Mesodermal cell (in vitro differentiated cells): ENCODE results near the gene RFX2. TPM values are rescaled to one million over a fixed set of nuclear protein-coding genes. Genes with fewer than 3 reads are reported as not detected.
A peak's percentile ranks its signal among the peaks of the same experiment; 100 is the strongest.

Experiments
- H3K27ac ChIP-seq: 2 replicates; pipeline ENCODE4 v1.7.0; 2013; ENCODE audit warnings: mild to moderate bottlenecking, low read depth, low read length, moderate library complexity; ENCODE audit not compliant: severe bottlenecking
- H3K36me3 ChIP-seq: 2 replicates; pipeline ENCODE4 v1.7.1; 2013; ENCODE audit warnings: mild to moderate bottlenecking, low read length, moderate library complexity; ENCODE audit not compliant: control insufficient read depth, insufficient read depth
- H3K4me1 ChIP-seq: one replicate; pipeline ENCODE4 v1.7.1; 2013; ENCODE audit warnings: mild to moderate bottlenecking, low read length; ENCODE audit not compliant: insufficient read depth, control insufficient read depth, poor library complexity, severe bottlenecking
- H3K4me3 ChIP-seq: 2 replicates; pipeline ENCODE4 v1.7.0; 2013; ENCODE audit warnings: low read length, control low read depth, mild to moderate bottlenecking; ENCODE audit not compliant: insufficient read depth, poor library complexity, severe bottlenecking; ENCODE audit errors: extremely low read depth
- H3K9me3 ChIP-seq: 2 replicates; pipeline ENCODE4 v1.7.1; 2013; ENCODE audit warnings: mild to moderate bottlenecking, low read length, moderate library complexity; ENCODE audit not compliant: control insufficient read depth
- WGBS, 2 experiments: methylation state at CpG; one replicate each; pipeline ENCODE4 v1.1.5; 2013; ENCODE audit warnings: missing lambda C conversion rate in 2 of 2; ENCODE audit not compliant: insufficient coverage in 2 of 2; 5-methylcytosine and 5-hydroxymethylcytosine counted together
- polyA plus RNA-seq, 2 experiments: library from polyadenylated mRNA; stranded (reverse); fragments of 50-300 nt; gene quantifications; one replicate each; pipeline ENCODE4 v1.2.3, GENCODE V29; 2013

The RFX2 gene
- polyA plus RNA-seq (2013, experiment 1 of 2), result 7.6 TPM
- polyA plus RNA-seq (2013, experiment 2 of 2), result 5.1 TPM

DNA sequence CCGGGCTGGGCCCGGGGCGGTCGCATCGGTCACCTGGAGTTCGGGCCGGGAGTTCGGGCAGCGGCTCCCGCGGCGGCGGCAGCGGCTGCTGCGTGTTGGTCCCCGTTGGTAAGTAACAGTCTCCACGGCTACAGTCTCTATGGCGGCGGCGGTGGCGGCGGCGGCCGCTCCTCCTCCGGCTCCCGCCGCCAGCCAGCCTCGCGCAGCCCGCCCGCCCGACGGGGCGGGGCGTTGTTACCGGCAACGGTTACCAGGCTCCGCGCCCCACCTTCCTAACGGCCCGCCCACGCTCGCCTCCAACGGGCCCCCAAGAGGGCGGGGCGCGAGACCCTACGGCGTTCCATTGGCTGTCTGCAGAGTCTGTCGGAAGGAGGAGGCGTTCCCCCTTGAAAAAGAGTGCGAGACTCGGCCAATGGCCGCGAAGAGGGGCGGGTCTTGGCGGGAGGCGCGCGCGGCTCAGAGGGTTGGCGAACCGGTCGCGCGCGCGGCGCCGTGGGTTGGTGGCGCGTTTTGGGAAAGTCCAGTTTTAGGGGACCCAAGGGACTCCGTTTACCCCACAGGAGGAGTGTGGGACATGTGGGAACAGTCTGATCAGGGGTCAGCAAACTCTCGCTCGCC lies at the start of gene RFX2:
Gene RFX2, minus strand, starts transcription at position 141 of the 618 bp plus-strand sequence. CDS start 63,004 bp downstream, outside the sequence.
- Histone ChIP-seq H3K4me1 (peaks cover 9% of the 10 kb centered on the region), H3K4me3 (peak within 1 kb of the TSS; percentile 53), H3K36me3 (no peaks in the 10 kb centered on the region), H3K9me3 (no peaks in the 10 kb centered on the region), H3K27ac (no peak within 1 kb of the TSS)
- 0% methylated on average over 40 to 54 of the region's 75 CpGs for WGBS, 2 experiments

GRCh38 chr19:6156033-6156432 lies 45.7 kb upstream of the RFX2 start:
- Histone ChIP-seq H3K4me3 (no peak overlapping the region), H3K4me1 (no peaks in the 10 kb centered on the region), H3K27ac (no peak overlapping the region), H3K9me3 (peaks cover 5% of the 10 kb centered on the region), H3K36me3 (no peaks in the 10 kb centered on the region)
- 50 to 100% methylated on average over 1 to 2 of the region's 2 CpGs for WGBS, 2 experiments

DNA sequence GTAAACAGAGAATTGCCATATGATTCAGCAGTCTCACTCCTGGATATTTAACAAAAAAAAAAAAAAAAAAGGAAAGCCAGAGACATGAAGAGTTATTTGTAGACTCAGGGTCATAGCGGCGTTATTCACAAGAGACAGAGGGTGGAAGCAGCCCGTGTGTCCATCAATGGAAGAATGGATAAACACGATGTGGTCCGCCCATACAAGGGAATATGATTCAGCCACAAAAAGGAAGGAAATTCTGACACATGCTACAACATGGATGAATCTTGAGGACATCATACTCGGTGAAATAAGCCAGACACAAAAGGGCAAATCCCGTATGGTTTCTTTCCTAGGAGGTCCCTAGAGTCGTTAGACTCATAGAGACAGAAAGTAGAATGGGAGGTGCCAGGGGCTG lies 40.0 kb upstream of the RFX2 start:
- H3K4me3 ChIP-seq, result no peak overlapping the region
- H3K36me3 ChIP-seq, result no peaks in the 10 kb centered on the region
- H3K4me1 ChIP-seq, result no peaks in the 10 kb centered on the region
- no peak overlapping the region for H3K27ac ChIP-seq
- 90 to 91% methylated on average over 7 to 8 of the region's 8 CpGs for WGBS, 2 experiments
- H3K9me3 ChIP-seq, result no peaks in the 10 kb centered on the region

DNA sequence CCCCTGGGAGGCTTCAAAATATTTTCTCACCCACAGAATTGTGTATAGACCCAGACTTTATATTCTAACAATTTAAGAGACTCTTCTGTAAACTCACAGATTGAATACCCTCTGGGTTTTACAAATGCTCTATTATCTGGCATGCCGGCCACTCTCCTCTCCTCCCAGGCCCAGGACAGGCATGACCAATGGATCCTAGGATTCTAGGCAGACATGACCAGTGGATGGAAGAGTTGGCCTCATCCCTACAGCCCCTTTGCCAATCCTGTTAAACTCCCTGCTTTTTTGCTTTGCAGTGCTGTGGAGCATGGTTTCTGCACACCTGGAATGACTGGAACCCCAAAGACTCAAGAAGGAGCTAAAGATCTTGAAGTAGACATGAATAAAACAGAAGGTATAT lies 30.9 kb upstream of the RFX2 start:
- 44 to 89% methylated on average over 1 of the region's 1 CpG for WGBS, 2 experiments
- Histone ChIP-seq H3K4me3 (no peak overlapping the region), H3K36me3 (no peaks in the 10 kb centered on the region), H3K4me1 (no peaks in the 10 kb centered on the region), H3K9me3 (no peaks in the 10 kb centered on the region), H3K27ac (no peak overlapping the region)

DNA sequence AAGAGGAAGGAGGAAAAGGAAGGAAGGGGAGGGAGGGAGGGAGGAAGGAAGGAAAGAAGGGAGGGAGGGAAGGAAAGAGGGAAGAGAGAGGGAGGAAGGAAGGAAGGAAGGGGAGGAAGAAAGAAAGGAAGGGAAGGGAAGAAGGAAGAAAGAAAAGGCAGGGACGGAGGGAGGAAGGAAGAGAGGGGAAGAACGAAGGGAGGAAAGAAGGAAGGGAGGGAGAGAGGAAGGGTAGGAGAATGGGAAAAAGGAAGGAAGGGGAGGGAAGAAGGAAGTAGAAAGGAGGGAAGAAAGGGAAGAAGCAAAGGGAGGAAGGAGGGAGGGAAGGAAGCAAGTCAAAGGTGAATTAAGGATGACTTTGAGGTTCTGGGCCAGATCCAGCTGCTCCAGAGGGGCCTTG lies 28.2 kb upstream of the RFX2 start:
- Histone ChIP-seq H3K27ac (no peak overlapping the region), H3K9me3 (no peaks in the 10 kb centered on the region), H3K36me3 (no peaks in the 10 kb centered on the region), H3K4me1 (no peaks in the 10 kb centered on the region), H3K4me3 (no peak overlapping the region)
- WGBS, 2 experiments, result 82 to 85% methylated on average over 1 of the region's 2 CpGs

GRCh38 chr19:6138066-6138465 lies 27.8 kb upstream of the RFX2 start:
- Histone ChIP-seq H3K9me3 (no peaks in the 10 kb centered on the region), H3K4me1 (no peaks in the 10 kb centered on the region), H3K27ac (no peak overlapping the region), H3K36me3 (no peaks in the 10 kb centered on the region), H3K4me3 (no peak overlapping the region)
- WGBS, 2 experiments, result 65 to 70% methylated on average over 5 to 7 of the region's 7 CpGs

DNA sequence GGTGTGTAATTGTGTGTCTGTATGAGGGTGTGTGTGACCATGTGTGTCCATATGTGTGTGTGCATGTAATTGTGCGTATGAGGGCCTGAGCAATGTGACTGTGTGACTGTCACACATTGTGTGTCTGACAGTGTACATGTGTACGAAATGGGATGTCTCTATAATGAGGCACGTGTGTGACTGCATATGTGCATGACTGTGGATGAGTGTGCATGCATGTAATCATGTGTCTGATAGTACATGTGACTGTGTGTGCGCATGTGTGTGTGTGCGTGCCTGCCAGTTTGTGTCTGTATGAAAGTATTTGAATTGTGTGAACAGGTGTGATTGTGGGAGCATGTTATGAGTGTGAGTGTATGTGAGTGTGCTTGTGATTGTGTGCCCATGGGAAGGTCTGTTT lies 22.9 kb upstream of the RFX2 start:
- H3K9me3 ChIP-seq, result no peaks in the 10 kb centered on the region
- no peak overlapping the region for H3K4me3 ChIP-seq
- H3K36me3 ChIP-seq, result no peaks in the 10 kb centered on the region
- WGBS, 2 experiments, result 87 to 95% methylated on average over 5 of the region's 5 CpGs
- H3K27ac ChIP-seq, result no peak overlapping the region
- H3K4me1 ChIP-seq, result no peaks in the 10 kb centered on the region

DNA sequence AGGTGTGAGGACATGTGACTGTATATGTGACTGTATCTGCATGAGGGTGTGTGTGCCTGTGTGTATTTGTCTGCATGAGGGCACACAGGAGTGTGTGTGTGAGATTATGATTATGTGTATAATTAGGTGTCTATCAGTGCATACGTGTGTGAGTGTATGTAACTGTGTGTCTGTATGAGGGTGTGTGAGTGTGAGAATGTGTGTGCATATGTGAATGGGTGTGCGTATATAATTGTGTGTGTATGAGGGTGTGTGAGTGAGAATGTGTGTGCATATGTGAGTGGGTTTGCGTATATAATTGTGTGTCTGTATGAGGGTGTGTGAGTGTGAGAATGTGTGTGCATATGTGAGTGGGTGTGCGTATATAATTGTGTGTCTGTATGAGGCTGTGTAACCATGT lies 22.2 kb upstream of the RFX2 start:
- WGBS, 2 experiments, result 92 to 98% methylated on average over 4 of the region's 4 CpGs
- H3K4me1 ChIP-seq, result no peaks in the 10 kb centered on the region
- H3K9me3 ChIP-seq, result no peaks in the 10 kb centered on the region

GRCh38 chr19:6127716-6128335 lies 17.5 kb upstream of the RFX2 start:
- Histone ChIP-seq H3K27ac (no peak overlapping the region), H3K9me3 (no peaks in the 10 kb centered on the region), H3K36me3 (no peaks in the 10 kb centered on the region), H3K4me3 (no peak overlapping the region), H3K4me1 (no peaks in the 10 kb centered on the region)
- 71 to 83% methylated on average over 3 of the region's 6 CpGs for WGBS, 2 experiments

More for the DNA sequence above, 22.2 kb upstream of the RFX2 start:
- H3K4me3 ChIP-seq, result no peak overlapping the region
- H3K36me3 ChIP-seq, result no peaks in the 10 kb centered on the region
- H3K27ac ChIP-seq, result no peak overlapping the region

GRCh38 chr19:6126335-6126974 lies 16.2 kb upstream of the RFX2 start:
- WGBS, 2 experiments, result 21 to 35% methylated on average over 3 of the region's 3 CpGs
- H3K4me1 ChIP-seq, result no peaks in the 10 kb centered on the region
- H3K4me3 ChIP-seq, result no peak overlapping the region
- no peaks in the 10 kb centered on the region for H3K36me3 ChIP-seq
- no peak overlapping the region for H3K27ac ChIP-seq
- no peaks in the 10 kb centered on the region for H3K9me3 ChIP-seq

DNA sequence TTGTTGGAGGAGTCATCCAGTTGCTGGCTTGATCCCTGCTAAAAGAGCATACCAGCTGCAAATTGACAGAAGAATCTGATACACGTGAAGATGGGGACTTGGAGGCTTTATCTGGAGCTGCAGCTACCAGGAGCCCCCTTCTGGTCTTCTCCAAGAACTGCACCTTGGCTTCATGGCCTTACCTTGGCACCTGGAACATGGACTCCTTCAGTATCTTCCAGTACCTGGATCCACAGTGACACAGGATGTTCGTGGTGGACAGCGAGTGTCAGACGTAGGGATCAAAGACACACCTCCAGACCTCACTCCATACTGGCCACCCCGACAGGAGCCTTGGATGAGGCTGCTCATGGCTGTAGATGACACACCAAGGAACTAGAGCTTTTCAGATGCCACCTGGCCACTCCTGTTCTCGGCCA lies 15.3 kb upstream of the RFX2 start:
- no peaks in the 10 kb centered on the region for H3K4me1 ChIP-seq
- no peak overlapping the region for H3K27ac ChIP-seq
- 11 to 30% methylated on average over 3 of the region's 6 CpGs for WGBS, 2 experiments
- no peaks in the 10 kb centered on the region for H3K36me3 ChIP-seq
- no peak overlapping the region for H3K4me3 ChIP-seq
- H3K9me3 ChIP-seq, result no peaks in the 10 kb centered on the region
